Measurements from ENCODE around the gene BUD13.

DNA sequence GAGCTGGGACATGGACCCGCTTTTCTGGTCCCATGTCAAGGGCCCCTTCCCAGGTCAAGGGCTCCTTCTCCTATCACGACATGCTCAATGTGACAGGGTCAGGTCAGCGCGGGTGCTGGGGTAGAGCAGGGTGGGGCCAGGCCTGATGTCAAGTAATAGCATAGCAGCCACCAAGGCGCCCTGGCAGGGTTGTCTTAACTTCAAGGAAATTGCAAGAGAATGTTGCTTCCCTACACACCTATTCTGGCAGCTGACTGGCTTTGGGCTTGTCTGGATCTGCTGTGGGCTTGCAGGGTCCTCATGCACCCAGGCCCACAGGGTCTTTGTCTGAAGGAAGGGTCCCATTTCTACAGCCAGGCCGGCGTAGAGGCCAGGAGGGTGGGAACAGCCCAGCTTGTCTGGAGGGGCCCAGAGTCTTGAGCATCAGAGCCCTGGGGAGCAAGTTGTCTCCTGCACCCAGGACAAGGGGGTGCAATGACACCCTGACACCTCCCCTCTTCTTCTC lies 71.4 kb downstream of the BUD13 start:
- no peak for TF ChIP-seq POLR2A (IDR thresholded peaks at IDR 0.05)
- TF ChIP-seq, protein P1, sequence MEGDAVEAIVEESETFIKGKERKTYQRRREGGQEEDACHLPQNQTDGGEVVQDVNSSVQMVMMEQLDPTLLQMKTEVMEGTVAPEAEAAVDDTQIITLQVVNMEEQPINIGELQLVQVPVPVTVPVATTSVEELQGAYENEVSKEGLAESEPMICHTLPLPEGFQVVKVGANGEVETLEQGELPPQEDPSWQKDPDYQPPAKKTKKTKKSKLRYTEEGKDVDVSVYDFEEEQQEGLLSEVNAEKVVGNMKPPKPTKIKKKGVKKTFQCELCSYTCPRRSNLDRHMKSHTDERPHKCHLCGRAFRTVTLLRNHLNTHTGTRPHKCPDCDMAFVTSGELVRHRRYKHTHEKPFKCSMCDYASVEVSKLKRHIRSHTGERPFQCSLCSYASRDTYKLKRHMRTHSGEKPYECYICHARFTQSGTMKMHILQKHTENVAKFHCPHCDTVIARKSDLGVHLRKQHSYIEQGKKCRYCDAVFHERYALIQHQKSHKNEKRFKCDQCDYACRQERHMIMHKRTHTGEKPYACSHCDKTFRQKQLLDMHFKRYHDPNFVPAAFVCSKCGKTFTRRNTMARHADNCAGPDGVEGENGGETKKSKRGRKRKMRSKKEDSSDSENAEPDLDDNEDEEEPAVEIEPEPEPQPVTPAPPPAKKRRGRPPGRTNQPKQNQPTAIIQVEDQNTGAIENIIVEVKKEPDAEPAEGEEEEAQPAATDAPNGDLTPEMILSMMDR (IDR thresholded peaks at IDR 0.05): no peak

Data from body of pancreas (tissue), 4 donors.